HG02852 (cell line): Measurements from ENCODE around the gene HAUS3.
A peak's percentile ranks its signal among the peaks of the same experiment; 100 is the strongest.

Experiments used
- ATAC-seq: cut with Tn5 transposase; IDR thresholded peaks from one replicate; pipeline ENCODE4 v1.9.1; 2021; ENCODE audit warnings: mild to moderate bottlenecking, moderate library complexity; ENCODE audit not compliant: unreplicated experiment

HAUS3 gene

DNA sequence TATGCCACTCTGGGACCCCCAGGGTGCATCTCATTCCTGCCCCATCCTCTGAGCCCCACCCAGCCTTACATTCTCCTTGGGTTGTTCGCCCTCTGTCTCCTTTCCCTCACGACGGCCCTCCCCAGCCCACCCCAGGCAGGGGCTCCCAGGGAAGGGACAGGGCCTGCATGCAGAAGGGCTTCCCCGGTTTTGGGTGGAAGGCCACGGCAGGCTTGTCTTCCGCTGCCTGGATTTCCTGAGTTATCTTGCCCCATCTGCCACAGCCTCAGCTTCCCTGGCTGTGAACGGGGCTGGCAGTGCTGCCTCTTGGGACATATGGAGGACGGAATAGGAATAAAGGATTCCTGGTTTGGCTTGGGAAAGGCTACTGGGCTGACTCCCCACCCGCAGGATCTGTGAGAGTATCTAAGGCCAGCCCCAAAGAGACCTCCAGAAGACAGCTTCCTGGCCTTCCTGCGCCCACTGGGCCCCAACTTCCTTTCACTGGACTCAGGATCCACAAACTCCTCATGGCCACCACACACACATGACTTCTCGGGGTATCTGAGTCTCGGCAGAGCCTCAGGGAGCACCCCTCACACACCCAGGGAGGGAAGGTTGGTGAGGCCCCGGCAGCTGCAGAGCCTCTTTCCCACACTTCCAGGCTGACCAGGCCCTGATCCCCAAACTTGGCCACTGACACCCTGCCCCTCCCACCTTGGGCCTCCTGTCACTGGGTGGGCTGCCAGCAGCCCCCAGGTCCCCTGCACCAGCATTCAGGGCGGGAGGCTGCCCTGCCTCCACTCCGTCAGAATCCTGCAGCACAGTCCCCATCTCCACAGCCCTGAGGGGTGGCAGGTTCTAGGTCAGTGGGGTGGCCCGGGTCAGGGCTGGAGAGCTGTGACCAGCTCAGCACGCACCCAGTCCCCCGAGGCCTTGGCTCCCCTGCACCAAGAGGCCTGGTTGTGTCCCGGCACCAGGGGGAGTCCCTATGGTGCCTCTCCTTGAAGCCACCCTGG, 23.5 kb upstream of the HAUS3 start:
- ATAC-seq: no peak

- ATAC-seq: no peak
Observed at GRCh38 chr4:2264481-2265041, 22.6 kb upstream of the HAUS3 start.

DNA sequence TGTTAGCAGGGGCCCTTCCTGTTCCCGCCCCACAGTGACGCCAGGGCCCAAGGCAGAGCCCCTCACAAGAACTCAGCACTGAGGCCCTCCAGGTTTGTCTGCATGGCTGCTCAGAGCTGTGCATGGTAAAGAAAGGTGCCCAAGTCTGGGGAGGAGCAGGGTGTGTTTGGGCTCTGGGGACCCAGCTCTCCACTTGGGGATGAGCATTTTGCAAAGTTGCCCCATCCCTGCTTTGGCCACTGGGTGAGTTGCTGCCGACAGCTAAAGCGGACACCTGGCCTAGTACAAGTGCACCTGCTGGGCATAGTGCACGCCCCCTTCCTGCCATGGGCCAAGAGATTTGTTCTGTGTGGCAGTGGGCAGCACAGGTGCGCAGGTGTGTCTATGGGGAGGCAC, 22.0 kb upstream of the HAUS3 start:
- ATAC-seq: no peak

- no peak for ATAC-seq
Observed at GRCh38 chr4:2262944-2263250, 21.0 kb upstream of the HAUS3 start.

DNA sequence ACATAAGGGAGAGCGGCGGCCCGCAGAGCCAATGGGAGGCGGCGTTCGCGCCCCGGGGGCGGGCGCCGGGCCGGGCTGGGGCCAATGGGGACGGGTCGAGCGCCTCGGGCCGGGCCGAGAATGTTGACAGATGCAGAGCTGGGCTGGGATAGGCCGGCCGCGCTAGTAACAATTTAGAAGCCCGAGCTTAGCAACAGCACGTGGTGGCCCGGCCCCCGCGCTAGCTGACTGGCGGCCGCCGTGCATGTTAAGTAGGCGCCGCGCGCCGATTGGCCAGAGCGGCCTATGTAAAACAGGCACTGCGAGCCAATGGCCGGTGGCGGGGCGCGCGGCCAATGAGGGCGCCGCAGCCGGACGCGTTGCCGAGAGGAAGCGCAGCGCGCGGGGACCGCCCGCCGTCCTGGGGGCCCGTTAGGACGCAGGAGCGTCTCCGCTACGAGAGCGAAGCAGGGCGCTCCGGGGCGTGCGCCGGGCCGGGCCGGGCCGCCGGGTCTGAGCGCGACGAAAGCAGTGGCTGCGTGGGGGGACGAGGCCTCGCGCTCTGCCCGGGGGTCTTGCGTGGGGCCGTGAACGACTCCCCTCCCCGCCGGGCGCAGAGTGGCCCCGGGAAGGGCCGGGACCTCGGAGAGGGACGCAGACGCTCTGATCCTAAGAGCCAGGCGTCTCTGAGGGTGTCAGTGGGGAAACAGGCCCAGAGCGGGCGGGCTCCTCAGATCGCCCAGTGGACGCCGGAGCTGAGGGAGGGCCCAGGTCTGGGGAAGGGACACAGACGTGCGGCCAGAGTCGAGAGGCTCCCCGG, 20.4 kb upstream of the HAUS3 start:
- peak; percentile 87 for ATAC-seq

- no peak for ATAC-seq
Observed at GRCh38 chr4:2261853-2262144, 19.9 kb upstream of the HAUS3 start, which contains the start of gene MXD4. MXD4 (minus strand) TSS chr4:2262109; CDS start chr4:2261980, 129 bp downstream.

GRCh38 chr4:2261110-2261852, 19.4 kb upstream of the HAUS3 start:
- ATAC-seq: peak; percentile 26

GRCh38 chr4:2260344-2261109, 18.6 kb upstream of the HAUS3 start:
- ATAC-seq: no peak

DNA sequence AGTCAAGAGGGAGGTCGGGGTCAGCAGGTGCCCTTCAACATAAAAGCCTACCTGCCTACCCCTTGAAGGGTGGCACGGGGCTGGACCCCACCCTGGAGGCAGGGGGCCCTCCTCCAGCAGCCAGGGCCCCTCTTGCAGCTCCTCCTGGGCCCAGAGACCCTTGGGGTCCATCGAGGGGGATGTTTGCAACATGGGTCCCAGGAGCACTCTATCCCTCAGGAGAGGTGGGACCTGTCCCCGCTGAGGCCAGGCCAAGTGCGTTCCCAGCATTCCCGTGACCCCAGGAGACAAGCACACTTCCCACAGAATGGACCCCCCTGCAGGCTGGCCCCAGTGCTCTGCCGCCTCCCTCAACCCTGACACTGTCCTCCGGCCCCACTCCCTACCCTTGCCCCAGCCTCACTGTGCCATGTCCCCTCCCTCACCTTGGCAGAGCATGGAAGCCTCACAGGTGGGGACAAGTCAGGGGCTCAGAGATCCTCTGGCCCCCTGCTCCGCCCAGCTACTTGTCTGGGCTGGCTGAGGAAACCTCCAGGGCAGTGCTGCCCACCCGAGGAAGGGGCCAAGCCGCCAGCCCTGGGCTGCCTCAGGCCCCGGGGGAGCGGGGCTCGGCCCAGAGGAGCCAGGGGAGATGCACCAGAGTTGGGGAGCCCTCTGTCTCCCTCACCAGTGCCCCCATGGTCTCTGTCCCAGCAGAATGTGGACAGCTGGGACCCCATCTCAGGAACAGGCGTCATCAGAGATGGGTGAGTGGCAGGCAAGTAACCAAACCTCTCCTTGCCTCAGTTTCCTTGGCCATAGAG, 17.8 kb upstream of the HAUS3 start:
- no peak for ATAC-seq

- ATAC-seq: no peak
Observed at GRCh38 chr4:2259036-2259540, 17.2 kb upstream of the HAUS3 start.

- ATAC-seq: no peak
Observed at GRCh38 chr4:2258091-2259035, 16.4 kb upstream of the HAUS3 start.

- ATAC-seq: no peak
Observed at GRCh38 chr4:2257361-2258081, 15.6 kb upstream of the HAUS3 start.

DNA sequence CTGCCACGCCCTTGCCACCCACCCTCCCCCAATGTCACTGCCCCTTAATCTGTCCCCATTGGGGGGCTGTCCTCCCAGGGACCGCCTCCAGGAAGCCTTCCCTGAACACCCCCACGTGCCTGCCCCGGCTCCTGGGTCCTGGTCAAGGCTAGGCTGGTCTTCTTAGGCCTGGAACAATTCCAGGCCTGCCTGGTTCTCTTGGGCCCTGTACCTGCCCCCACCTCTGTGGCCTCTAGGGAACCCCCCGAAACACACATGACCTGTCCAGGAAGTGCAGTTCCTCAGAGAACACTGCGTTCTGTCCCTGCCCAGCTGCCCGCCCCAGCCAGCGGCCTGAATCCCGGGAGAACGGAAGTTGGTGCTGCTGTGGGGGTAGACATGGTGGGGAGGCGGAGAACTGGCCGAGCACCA, 14.9 kb upstream of the HAUS3 start:
- no peak for ATAC-seq

GRCh38 chr4:2256156-2256731, 14.3 kb upstream of the HAUS3 start:
- no peak for ATAC-seq

- no peak for ATAC-seq
Observed at GRCh38 chr4:2255501-2256155, 13.7 kb upstream of the HAUS3 start.

DNA sequence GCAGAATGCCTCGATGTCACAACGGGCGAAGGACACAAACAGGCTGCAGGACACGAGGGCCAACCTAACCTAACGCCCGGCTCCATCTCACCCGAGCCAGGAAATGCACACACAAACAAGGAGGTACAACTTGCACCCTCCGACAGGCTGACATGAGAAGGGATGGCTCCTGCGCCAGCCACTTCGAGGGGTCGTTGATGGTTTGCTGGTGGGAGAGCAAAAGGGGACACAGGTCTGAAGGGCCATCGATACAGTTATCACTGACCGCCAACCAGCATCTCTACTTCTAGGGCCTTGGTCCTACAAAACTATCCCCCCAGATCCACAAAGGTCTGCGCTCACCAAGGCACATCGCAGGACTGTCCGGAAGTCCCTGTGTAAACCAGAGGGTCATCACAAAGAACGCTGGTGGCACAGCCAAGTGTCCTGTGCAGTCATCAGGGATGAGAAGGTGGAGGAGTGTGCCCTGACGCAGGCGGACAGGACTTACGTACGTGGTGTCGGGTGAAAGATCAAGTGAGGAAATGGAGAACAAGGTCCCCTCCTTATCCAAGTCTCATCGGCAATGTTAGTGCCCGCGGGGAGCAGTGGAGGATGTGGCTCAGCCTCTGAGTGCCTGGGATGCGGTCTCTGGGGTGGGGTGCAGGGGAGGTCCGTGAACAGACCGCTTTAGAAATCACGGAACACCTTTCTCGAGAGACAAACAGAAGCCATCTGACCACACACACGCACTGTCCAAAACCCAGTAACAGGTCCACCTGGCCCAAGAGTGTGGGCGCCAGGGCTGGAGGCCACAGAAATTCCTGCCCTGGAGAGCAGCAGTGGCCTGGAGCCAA, 13.0 kb upstream of the HAUS3 start:
- no peak for ATAC-seq
